HepG2 (cell line): Measurements from ENCODE around the gene PCBP4. TPM values are rescaled to one million over a fixed set of nuclear protein-coding genes. Genes with fewer than 3 reads are reported as not detected.

Experiments used
- HDAC1 ChIP-seq: sonication (generic); formaldehyde crosslinking; IDR thresholded peaks from 2 replicates; pipeline ENCODE4 v1.5.1; 2020; ENCODE audit warnings: mild to moderate bottlenecking, missing genetic modification reagents
- KLF16 ChIP-seq, 2 experiments: sonication (generic) in 1 of 2; formaldehyde crosslinking in 1 of 2; IDR thresholded peaks; 2 replicates each; pipeline versions ENCODE4 v1.6.1 to v1.8.0; 2016 to 2023; ENCODE audit warnings: missing genetic modification reagents in 2 of 2, missing compliant biosample characterization in 1 of 2
- SOX5 ChIP-seq: IDR thresholded peaks from 2 replicates; pipeline ENCODE4 v1.6.1; 2016; ENCODE audit warnings: borderline replicate concordance
- TCF7 ChIP-seq: sonication (generic); IDR thresholded peaks from 2 replicates; pipeline ENCODE4 v1.6.1; 2016; ENCODE audit warnings: antibody characterized with exemption, low read depth
- ZNF782 ChIP-seq: sonication (generic); formaldehyde crosslinking; IDR thresholded peaks from 2 replicates; pipeline ENCODE4 v1.4.0; 2020; ENCODE audit warnings: missing genetic modification reagents, mild to moderate bottlenecking, borderline replicate concordance
- polyA plus RNA-seq, 8 experiments: library from polyadenylated mRNA; depleted of rRNA in 3 of 8; stranded (reverse) in 7 of 8; unstranded in 1 of 8; fragments of >200 nt; fragmentation: Illumina TruSeq in 4 of 8; extraction: Trizol in 4 of 8; gene quantifications; 2 replicates each; pipeline versions ENCODE4 v1.2.1 to v1.2.3, GENCODE V29; 2011 to 2016; ENCODE audit warnings: low read depth in 4 of 8, missing spikeins in 1 of 8, mixed read lengths in 1 of 8; ENCODE audit not compliant: insufficient read depth in 1 of 8
- total RNA-seq, 5 experiments: library from RNA; depleted of rRNA; stranded (reverse); fragments of >200 nt; fragmentation: Illumina TruSeq; extraction: Trizol; gene quantifications; 2 replicates each; pipeline ENCODE4 v1.2.3, GENCODE V29; 2016; ENCODE audit warnings: low read depth in 1 of 5
- TF ChIP-seq, protein P1 (sequence below), 2 experiments: fragments of 450-650 bp in 1 of 2; sonication (generic) in 1 of 2; formaldehyde crosslinking in 1 of 2; IDR thresholded peaks; 2 replicates each; pipeline versions ENCODE4 v1.6.1 to v1.8.0; 2016 to 2022; ENCODE audit warnings: antibody characterized with exemption in 1 of 2, mild to moderate bottlenecking in 1 of 2, missing genetic modification reagents in 1 of 2
- TF ChIP-seq, protein P2 (sequence below): sonication (generic); formaldehyde crosslinking; IDR thresholded peaks from 2 replicates; pipeline ENCODE4 v1.4.0; 2020; ENCODE audit warnings: missing genetic modification reagents, borderline replicate concordance
- TF ChIP-seq, protein P3 (sequence below): sonication (generic); formaldehyde crosslinking; conservative IDR thresholded peaks from 2 replicates; pipeline ENCODE4 v1.4.0; 2020; ENCODE audit warnings: mild to moderate bottlenecking, missing genetic modification reagents, moderate library complexity

Gene PCBP4
- total and polyA plus RNA-seq, 2 of the 13 experiments (the other 11 are each of a cell fraction or from before 2014, with no cell fraction given) = 36.8 to 51.3 TPM

- TF ChIP-seq, protein P1, sequence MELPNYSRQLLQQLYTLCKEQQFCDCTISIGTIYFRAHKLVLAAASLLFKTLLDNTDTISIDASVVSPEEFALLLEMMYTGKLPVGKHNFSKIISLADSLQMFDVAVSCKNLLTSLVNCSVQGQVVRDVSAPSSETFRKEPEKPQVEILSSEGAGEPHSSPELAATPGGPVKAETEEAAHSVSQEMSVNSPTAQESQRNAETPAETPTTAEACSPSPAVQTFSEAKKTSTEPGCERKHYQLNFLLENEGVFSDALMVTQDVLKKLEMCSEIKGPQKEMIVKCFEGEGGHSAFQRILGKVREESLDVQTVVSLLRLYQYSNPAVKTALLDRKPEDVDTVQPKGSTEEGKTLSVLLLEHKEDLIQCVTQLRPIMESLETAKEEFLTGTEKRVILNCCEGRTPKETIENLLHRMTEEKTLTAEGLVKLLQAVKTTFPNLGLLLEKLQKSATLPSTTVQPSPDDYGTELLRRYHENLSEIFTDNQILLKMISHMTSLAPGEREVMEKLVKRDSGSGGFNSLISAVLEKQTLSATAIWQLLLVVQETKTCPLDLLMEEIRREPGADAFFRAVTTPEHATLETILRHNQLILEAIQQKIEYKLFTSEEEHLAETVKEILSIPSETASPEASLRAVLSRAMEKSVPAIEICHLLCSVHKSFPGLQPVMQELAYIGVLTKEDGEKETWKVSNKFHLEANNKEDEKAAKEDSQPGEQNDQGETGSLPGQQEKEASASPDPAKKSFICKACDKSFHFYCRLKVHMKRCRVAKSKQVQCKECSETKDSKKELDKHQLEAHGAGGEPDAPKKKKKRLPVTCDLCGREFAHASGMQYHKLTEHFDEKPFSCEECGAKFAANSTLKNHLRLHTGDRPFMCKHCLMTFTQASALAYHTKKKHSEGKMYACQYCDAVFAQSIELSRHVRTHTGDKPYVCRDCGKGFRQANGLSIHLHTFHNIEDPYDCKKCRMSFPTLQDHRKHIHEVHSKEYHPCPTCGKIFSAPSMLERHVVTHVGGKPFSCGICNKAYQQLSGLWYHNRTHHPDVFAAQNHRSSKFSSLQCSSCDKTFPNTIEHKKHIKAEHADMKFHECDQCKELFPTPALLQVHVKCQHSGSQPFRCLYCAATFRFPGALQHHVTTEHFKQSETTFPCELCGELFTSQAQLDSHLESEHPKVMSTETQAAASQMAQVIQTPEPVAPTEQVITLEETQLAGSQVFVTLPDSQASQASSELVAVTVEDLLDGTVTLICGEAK (IDR thresholded peaks at IDR 0.05) = no peak
- TF ChIP-seq, protein P1 (CRISPR knock-in tag; IDR thresholded peaks at IDR 0.05) = peak; percentile 75; the same call in 1 of the 2 replicates
- TF ChIP-seq HDAC1 (CRISPR knock-in tag) = peak; percentile 96
- no peak for TF ChIP-seq TCF7
- TF ChIP-seq, protein P2, sequence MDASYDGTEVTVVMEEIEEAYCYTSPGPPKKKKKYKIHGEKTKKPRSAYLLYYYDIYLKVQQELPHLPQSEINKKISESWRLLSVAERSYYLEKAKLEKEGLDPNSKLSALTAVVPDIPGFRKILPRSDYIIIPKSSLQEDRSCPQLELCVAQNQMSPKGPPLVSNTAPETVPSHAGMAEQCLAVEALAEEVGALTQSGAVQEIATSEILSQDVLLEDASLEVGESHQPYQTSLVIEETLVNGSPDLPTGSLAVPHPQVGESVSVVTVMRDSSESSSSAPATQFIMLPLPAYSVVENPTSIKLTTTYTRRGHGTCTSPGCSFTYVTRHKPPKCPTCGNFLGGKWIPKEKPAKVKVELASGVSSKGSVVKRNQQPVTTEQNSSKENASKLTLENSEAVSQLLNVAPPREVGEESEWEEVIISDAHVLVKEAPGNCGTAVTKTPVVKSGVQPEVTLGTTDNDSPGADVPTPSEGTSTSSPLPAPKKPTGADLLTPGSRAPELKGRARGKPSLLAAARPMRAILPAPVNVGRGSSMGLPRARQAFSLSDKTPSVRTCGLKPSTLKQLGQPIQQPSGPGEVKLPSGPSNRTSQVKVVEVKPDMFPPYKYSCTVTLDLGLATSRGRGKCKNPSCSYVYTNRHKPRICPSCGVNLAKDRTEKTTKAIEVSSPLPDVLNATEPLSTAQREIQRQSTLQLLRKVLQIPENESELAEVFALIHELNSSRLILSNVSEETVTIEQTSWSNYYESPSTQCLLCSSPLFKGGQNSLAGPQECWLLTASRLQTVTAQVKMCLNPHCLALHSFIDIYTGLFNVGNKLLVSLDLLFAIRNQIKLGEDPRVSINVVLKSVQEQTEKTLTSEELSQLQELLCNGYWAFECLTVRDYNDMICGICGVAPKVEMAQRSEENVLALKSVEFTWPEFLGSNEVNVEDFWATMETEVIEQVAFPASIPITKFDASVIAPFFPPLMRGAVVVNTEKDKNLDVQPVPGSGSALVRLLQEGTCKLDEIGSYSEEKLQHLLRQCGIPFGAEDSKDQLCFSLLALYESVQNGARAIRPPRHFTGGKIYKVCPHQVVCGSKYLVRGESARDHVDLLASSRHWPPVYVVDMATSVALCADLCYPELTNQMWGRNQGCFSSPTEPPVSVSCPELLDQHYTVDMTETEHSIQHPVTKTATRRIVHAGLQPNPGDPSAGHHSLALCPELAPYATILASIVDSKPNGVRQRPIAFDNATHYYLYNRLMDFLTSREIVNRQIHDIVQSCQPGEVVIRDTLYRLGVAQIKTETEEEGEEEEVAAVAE (CRISPR knock-in tag) = 0 out of 2 replicates have a peak, but pooled peaks have one; percentile 45
- TF ChIP-seq ZNF782 (CRISPR knock-in tag) = peak; percentile 68; the same call in 1 of the 2 replicates
- peak; percentile 71 for TF ChIP-seq SOX5 (CRISPR knock-in tag)
- peak in 1 of 2 experiments; percentile 76; a peak in 2 of 4 replicates for TF ChIP-seq KLF16 (CRISPR knock-in tag; IDR thresholded peaks at IDR 0.05)
- TF ChIP-seq, protein P3, sequence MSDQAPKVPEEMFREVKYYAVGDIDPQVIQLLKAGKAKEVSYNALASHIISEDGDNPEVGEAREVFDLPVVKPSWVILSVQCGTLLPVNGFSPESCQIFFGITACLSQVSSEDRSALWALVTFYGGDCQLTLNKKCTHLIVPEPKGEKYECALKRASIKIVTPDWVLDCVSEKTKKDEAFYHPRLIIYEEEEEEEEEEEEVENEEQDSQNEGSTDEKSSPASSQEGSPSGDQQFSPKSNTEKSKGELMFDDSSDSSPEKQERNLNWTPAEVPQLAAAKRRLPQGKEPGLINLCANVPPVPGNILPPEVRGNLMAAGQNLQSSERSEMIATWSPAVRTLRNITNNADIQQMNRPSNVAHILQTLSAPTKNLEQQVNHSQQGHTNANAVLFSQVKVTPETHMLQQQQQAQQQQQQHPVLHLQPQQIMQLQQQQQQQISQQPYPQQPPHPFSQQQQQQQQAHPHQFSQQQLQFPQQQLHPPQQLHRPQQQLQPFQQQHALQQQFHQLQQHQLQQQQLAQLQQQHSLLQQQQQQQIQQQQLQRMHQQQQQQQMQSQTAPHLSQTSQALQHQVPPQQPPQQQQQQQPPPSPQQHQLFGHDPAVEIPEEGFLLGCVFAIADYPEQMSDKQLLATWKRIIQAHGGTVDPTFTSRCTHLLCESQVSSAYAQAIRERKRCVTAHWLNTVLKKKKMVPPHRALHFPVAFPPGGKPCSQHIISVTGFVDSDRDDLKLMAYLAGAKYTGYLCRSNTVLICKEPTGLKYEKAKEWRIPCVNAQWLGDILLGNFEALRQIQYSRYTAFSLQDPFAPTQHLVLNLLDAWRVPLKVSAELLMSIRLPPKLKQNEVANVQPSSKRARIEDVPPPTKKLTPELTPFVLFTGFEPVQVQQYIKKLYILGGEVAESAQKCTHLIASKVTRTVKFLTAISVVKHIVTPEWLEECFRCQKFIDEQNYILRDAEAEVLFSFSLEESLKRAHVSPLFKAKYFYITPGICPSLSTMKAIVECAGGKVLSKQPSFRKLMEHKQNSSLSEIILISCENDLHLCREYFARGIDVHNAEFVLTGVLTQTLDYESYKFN (CRISPR knock-in tag) = peak; percentile 83
These were observed 15.8 kb upstream of the PCBP4 start, which contains the start of gene ACY1 (continued) for GRCh38 chr3:51982838-51983577.
